ENCODE data around the gene RGS5.

RGS5 gene

DNA sequence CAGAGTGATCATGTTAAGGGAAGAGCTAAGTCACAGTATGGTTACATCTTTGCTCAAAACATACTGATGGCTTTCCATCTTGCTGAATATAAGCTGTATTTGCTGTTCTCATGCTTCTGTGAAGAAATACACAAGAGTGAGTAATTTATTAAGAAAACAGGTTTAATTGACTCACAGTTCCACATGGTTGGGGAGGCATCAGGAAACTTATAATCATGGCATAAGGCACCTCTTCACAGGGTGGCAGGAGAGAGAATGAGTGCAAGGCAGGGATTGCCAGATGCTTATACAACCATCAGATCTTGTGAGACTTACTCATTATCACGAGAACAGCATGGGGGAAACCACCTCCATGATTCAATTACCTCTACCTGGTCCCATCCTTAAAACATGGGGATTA, 24.4 kb upstream of the RGS5 start:
- no peak overlapping the region for H3K4me3 ChIP-seq (replicated peaks; ENCODE audit: insufficient read depth, low read length)
- H3K27me3 ChIP-seq (ENCODE audit: insufficient read depth, poor library complexity, severe bottlenecking), result no peaks in the 10 kb centered on the region
- TF ChIP-seq POLR2AphosphoS5 (IDR thresholded peaks at IDR 0.05; ENCODE audit: low read depth) (no peak), GABPA (IDR thresholded peaks at IDR 0.05; ENCODE audit: low read depth) (no peak), SPI1 (IDR thresholded peaks at IDR 0.05; ENCODE audit: borderline replicate concordance, low read depth) (no peak)
- TF ChIP-seq, protein P1, sequence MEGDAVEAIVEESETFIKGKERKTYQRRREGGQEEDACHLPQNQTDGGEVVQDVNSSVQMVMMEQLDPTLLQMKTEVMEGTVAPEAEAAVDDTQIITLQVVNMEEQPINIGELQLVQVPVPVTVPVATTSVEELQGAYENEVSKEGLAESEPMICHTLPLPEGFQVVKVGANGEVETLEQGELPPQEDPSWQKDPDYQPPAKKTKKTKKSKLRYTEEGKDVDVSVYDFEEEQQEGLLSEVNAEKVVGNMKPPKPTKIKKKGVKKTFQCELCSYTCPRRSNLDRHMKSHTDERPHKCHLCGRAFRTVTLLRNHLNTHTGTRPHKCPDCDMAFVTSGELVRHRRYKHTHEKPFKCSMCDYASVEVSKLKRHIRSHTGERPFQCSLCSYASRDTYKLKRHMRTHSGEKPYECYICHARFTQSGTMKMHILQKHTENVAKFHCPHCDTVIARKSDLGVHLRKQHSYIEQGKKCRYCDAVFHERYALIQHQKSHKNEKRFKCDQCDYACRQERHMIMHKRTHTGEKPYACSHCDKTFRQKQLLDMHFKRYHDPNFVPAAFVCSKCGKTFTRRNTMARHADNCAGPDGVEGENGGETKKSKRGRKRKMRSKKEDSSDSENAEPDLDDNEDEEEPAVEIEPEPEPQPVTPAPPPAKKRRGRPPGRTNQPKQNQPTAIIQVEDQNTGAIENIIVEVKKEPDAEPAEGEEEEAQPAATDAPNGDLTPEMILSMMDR (IDR thresholded peaks at IDR 0.05; ENCODE audit: insufficient read depth, low read length), result no peak
- TF ChIP-seq, protein P2, sequence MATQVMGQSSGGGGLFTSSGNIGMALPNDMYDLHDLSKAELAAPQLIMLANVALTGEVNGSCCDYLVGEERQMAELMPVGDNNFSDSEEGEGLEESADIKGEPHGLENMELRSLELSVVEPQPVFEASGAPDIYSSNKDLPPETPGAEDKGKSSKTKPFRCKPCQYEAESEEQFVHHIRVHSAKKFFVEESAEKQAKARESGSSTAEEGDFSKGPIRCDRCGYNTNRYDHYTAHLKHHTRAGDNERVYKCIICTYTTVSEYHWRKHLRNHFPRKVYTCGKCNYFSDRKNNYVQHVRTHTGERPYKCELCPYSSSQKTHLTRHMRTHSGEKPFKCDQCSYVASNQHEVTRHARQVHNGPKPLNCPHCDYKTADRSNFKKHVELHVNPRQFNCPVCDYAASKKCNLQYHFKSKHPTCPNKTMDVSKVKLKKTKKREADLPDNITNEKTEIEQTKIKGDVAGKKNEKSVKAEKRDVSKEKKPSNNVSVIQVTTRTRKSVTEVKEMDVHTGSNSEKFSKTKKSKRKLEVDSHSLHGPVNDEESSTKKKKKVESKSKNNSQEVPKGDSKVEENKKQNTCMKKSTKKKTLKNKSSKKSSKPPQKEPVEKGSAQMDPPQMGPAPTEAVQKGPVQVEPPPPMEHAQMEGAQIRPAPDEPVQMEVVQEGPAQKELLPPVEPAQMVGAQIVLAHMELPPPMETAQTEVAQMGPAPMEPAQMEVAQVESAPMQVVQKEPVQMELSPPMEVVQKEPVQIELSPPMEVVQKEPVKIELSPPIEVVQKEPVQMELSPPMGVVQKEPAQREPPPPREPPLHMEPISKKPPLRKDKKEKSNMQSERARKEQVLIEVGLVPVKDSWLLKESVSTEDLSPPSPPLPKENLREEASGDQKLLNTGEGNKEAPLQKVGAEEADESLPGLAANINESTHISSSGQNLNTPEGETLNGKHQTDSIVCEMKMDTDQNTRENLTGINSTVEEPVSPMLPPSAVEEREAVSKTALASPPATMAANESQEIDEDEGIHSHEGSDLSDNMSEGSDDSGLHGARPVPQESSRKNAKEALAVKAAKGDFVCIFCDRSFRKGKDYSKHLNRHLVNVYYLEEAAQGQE (IDR thresholded peaks at IDR 0.05; ENCODE audit: insufficient replicate concordance, low read depth), result no peak
- no peak for DNase-seq (ENCODE audit: low read depth in 1 of 2, low spot score in 1 of 2)
- H3K27ac ChIP-seq (replicated peaks), result no peak overlapping the region

DNA sequence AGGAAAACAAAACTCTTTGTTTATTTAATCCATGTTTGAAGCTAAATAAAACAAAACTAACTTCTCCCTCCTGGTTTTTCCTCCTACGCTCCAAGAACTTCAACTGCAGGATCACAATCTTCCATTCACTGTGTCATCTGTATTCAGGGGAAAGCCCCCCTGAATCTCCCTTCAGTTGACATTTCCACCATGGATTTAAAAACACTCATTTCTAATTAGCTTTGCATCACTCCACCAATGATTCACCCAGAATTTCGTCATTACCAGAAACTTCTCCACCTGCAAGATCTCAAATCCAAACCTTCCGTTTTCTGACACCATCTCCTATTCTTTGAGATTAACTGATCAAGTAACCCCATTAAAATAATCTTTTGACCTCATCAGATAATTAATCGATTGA, 10.9 kb upstream of the RGS5 start:
- TF ChIP-seq POLR2AphosphoS5 (IDR thresholded peaks at IDR 0.05; ENCODE audit: low read depth) (no peak), SPI1 (IDR thresholded peaks at IDR 0.05; ENCODE audit: borderline replicate concordance, low read depth) (no peak), GABPA (IDR thresholded peaks at IDR 0.05; ENCODE audit: low read depth) (no peak)
- TF ChIP-seq, protein P2 (IDR thresholded peaks at IDR 0.05; ENCODE audit: insufficient replicate concordance, low read depth), result no peak
- TF ChIP-seq, protein P1 (IDR thresholded peaks at IDR 0.05; ENCODE audit: insufficient read depth, low read length), result no peak
- H3K27ac ChIP-seq (replicated peaks), result no peak overlapping the region
- peaks cover 6% of the 10 kb centered on the region for H3K27me3 ChIP-seq (ENCODE audit: insufficient read depth, poor library complexity, severe bottlenecking)
- H3K4me3 ChIP-seq (replicated peaks; ENCODE audit: insufficient read depth, low read length), result no peak overlapping the region
- no peak for DNase-seq (ENCODE audit: low read depth in 1 of 2, low spot score in 1 of 2)

DNA sequence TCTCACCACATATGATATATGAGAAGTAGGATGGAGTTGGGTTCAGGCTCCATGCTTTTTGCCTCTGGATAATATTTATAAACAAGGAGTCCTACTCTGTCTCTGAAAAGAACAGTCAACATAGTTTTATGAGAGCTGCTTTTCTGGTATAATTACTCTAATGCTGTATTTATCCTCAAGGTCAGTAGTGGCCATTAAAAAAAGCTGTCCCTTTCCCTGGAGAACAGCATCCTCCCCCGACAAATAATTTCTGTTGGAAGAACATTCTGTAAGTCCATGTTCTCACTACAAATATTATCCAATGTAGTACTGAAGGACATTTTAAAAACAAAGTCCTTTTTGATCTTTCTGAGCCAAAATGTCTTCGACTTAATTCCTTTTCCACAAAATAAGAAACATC, 9.0 kb upstream of the RGS5 start:
- Histone ChIP-seq H3K27me3 (ENCODE audit: insufficient read depth, poor library complexity, severe bottlenecking) (peaks cover 6% of the 10 kb centered on the region), H3K4me3 (replicated peaks; ENCODE audit: insufficient read depth, low read length) (no peak overlapping the region), H3K27ac (replicated peaks) (no peak overlapping the region)
- TF ChIP-seq POLR2AphosphoS5 (IDR thresholded peaks at IDR 0.05; ENCODE audit: low read depth) (no peak), GABPA (IDR thresholded peaks at IDR 0.05; ENCODE audit: low read depth) (no peak), SPI1 (IDR thresholded peaks at IDR 0.05; ENCODE audit: borderline replicate concordance, low read depth) (no peak)
- TF ChIP-seq, protein P1 (IDR thresholded peaks at IDR 0.05; ENCODE audit: insufficient read depth, low read length), result no peak
- TF ChIP-seq, protein P2 (IDR thresholded peaks at IDR 0.05; ENCODE audit: insufficient replicate concordance, low read depth), result no peak
- DNase-seq (ENCODE audit: low read depth in 1 of 2, low spot score in 1 of 2), result no peak

Measured in HL-60 (cell line).